Tibial nerve (tissue), 4 donors: ENCODE measurements around the gene DLST. TPM values are rescaled to one million over a fixed set of nuclear protein-coding genes. Genes with fewer than 3 reads are reported as not detected.

Experiments used
- DNase-seq, 2 donors: peaks; one replicate each; pipeline ENCODE4 v3.0.0-alpha.2; 2019; ENCODE audit warnings: low spot score in 2 of 2
- H3K27ac ChIP-seq, 4 donors: fragments of 200-600 bp; sonication (generic) in 3 of 4; one replicate each; pipeline ENCODE4 v1.5.1; 2017 to 2019; ENCODE audit warnings: mild to moderate bottlenecking in 1 of 4
- H3K27me3 ChIP-seq, 2 donors: fragments of 200-600 bp; sonication (generic) in 1 of 2; one replicate each; pipeline versions ENCODE4 v1.5.1 to v1.6.0; 2017 to 2019
- H3K36me3 ChIP-seq, 3 donors: fragments of 200-600 bp; sonication (generic); one replicate each; pipeline ENCODE4 v1.5.1; 2018 to 2019
- H3K4me1 ChIP-seq, 4 donors: fragments of 200-600 bp; sonication (generic) in 3 of 4; one replicate each; pipeline ENCODE4 v1.5.1; 2017 to 2019
- H3K4me3 ChIP-seq, 4 donors: fragments of 200-600 bp; sonication (generic) in 3 of 4; one replicate each; pipeline ENCODE4 v1.5.1; 2017 to 2019; ENCODE audit warnings: mild to moderate bottlenecking in 1 of 4, moderate library complexity in 1 of 4
- H3K9me3 ChIP-seq, 4 donors: fragments of 200-600 bp; sonication (generic) in 3 of 4; one replicate each; pipeline ENCODE4 v1.5.1; 2017 to 2019
- EP300 ChIP-seq, 2 donors: sonication (generic); formaldehyde crosslinking; IDR thresholded peaks; one replicate each; pipeline ENCODE4 v1.6.1; 2017; ENCODE audit warnings: antibody characterized with exemption in 2 of 2, mild to moderate bottlenecking in 1 of 2
- POLR2A ChIP-seq, 2 donors: fragments of 450-650 bp; IDR thresholded peaks; one replicate each; pipeline ENCODE4 v1.6.1; 2017; ENCODE audit warnings: antibody characterized with exemption in 2 of 2, mild to moderate bottlenecking in 2 of 2, moderate library complexity in 2 of 2
- WGBS, 2 donors: methylation state at CpG; one replicate each; pipeline ENCODE4 v1.1.5; 2018; 5-methylcytosine and 5-hydroxymethylcytosine counted together
- total RNA-seq, 4 donors: library from RNA; depleted of rRNA; stranded (reverse); fragments of >200 nt; gene quantifications; one replicate each; pipeline ENCODE4 v1.1.0, GENCODE V29; 2016
- TF ChIP-seq, protein P1 (sequence below), 5 experiments: fragments of 200-600 bp in 3 of 5; fragments of 450-650 bp in 2 of 5; sonication (generic) in 3 of 5; IDR thresholded peaks; one replicate each; pipeline ENCODE4 v1.5.1; 2016 to 2019; ENCODE audit warnings: antibody characterized with exemption in 5 of 5, mild to moderate bottlenecking in 3 of 5, moderate library complexity in 2 of 5

DLST gene
- total RNA-seq, 4 donors from 2014 or later = 73.5 to 94.8 (median 87.2) TPM

DNA sequence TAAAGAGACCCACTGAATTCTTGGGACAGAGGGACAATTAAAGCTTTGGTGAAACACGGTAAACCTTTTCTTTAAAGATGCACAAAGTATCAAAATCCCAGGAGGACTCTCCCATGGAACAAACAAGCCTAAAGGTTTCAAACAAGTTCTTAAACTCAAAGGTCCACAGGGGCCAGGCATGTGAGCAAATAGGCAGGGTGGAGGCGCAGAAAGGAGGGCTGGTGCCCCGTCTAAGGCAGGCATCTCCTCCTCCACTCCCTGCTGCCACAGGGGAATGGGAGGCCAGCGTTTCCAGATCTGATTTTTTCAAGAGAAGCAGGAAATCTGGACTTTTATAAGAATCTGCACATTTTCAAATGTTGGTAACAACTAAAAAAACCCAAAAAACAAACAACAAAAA, 33.7 kb downstream of the DLST start:
- Histone ChIP-seq H3K27me3 (no peaks in the 10 kb centered on the region), H3K27ac (peak overlapping the region in 2 of 4 donors; percentile 71 to 72), H3K4me3 (no peak overlapping the region), H3K36me3 (no peaks in the 10 kb centered on the region), H3K9me3 (no peaks in the 10 kb centered on the region), H3K4me1 (peaks cover 0 to 52% (median 25%) of the 10 kb centered on the region in 4 donors)
- no peak for DNase-seq
- 38 to 73% methylated on average over 4 of the region's 4 CpGs for WGBS, 2 donors
- no peak for TF ChIP-seq POLR2A (IDR thresholded peaks at IDR 0.05)

DNA sequence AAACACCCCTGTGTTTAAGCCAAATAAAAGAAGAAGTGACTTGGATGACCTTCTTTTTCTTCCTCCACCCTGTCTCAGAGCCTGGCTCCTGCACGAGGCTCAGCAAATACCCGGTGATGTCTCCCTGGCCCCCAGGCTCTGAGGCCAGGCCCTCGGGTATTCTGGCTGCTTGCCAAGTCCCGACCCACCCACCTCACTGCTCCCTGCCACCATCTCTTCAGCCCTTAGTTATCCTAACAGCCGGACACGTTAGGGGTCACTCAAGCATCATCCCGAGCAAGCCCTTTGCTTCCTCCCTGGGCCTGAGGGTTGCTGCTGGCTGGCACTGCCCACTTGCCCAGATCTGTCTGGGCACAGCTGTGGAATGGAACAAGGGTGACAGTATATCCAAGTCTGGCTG, 34.1 kb downstream of the DLST start:
- peaks cover 0 to 52% (median 25%) of the 10 kb centered on the region in 4 donors for H3K4me1 ChIP-seq
- no peak for DNase-seq
- 25 to 26% methylated on average over 7 of the region's 7 CpGs for WGBS, 2 donors
- no peaks in the 10 kb centered on the region for H3K36me3 ChIP-seq
- no peaks in the 10 kb centered on the region for H3K27me3 ChIP-seq
- H3K27ac ChIP-seq = peak overlapping the region in 2 of 4 donors; percentile 71 to 72
- TF ChIP-seq, protein P1, sequence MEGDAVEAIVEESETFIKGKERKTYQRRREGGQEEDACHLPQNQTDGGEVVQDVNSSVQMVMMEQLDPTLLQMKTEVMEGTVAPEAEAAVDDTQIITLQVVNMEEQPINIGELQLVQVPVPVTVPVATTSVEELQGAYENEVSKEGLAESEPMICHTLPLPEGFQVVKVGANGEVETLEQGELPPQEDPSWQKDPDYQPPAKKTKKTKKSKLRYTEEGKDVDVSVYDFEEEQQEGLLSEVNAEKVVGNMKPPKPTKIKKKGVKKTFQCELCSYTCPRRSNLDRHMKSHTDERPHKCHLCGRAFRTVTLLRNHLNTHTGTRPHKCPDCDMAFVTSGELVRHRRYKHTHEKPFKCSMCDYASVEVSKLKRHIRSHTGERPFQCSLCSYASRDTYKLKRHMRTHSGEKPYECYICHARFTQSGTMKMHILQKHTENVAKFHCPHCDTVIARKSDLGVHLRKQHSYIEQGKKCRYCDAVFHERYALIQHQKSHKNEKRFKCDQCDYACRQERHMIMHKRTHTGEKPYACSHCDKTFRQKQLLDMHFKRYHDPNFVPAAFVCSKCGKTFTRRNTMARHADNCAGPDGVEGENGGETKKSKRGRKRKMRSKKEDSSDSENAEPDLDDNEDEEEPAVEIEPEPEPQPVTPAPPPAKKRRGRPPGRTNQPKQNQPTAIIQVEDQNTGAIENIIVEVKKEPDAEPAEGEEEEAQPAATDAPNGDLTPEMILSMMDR (IDR thresholded peaks at IDR 0.05) = no peak
- TF ChIP-seq EP300 (IDR thresholded peaks at IDR 0.05) (no peak), POLR2A (IDR thresholded peaks at IDR 0.05) (no peak)
- no peaks in the 10 kb centered on the region for H3K9me3 ChIP-seq
- no peak overlapping the region for H3K4me3 ChIP-seq

DNA sequence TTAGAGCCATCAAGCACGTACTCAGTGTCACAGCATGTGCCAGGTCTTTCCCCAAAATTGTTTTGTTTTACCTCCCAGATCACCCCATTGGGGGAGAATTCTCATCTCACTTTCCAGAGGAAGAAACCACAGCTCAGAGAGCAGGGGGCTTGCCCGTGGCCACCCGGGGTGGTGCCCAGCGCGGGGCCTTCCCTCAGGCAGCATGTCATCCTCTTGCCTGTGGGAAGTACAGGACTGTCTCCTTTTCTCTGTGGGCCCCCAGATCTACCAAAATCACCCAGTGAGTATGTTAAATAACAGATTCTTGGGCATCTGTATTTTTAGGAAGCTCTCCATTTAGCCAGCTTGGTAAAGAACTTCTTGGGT, 35.4 kb downstream of the DLST start:
- peak overlapping the region in 3 of 4 donors; percentile 43 to 72 (median 71) for H3K27ac ChIP-seq
- TF ChIP-seq POLR2A (IDR thresholded peaks at IDR 0.05) (no peak), EP300 (IDR thresholded peaks at IDR 0.05) (no peak)
- TF ChIP-seq, protein P1 (IDR thresholded peaks at IDR 0.05) = no peak
- H3K36me3 ChIP-seq = no peaks in the 10 kb centered on the region
- no peaks in the 10 kb centered on the region for H3K27me3 ChIP-seq
- WGBS, 2 donors = 81 to 84% methylated on average over 5 of the region's 5 CpGs
- peaks cover 0 to 52% (median 25%) of the 10 kb centered on the region in 4 donors for H3K4me1 ChIP-seq
- H3K4me3 ChIP-seq = no peak overlapping the region
- H3K9me3 ChIP-seq = no peaks in the 10 kb centered on the region
- no peak for DNase-seq

DNA sequence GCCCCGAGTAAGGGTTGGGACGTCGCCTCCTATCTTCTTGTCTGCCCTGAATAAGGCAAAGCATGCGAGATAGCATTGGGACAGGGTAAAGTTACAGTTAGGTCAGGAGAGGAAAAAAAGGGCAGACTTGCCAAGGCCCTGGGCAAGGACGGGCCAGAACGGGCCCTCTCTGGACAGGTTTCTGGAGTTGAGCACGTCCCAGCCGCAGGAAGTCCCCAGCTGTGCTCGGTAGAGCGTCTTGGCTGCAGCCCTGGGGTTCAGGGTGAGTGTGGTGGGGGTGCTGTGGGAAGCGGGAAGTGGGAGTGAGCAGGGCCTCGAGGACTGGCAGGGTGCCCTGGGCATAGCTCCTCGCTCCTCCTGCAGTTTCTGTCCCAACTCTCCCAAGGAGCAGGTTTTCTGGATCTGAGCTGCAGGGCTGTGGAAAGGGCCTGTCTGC, 35.9 kb downstream of the DLST start:
- TF ChIP-seq, protein P1 (IDR thresholded peaks at IDR 0.05) = no peak
- no peak for TF ChIP-seq POLR2A (IDR thresholded peaks at IDR 0.05)
- TF ChIP-seq EP300 (IDR thresholded peaks at IDR 0.05) = peak in 1 of 2 donors; percentile 11
- peak; percentile 42 to 45 for DNase-seq
- peaks cover 0 to 56% (median 26%) of the 10 kb centered on the region in 4 donors for H3K4me1 ChIP-seq
- 60 to 67% methylated on average over 13 of the region's 13 CpGs for WGBS, 2 donors
- no peak overlapping the region for H3K4me3 ChIP-seq
- no peaks in the 10 kb centered on the region for H3K9me3 ChIP-seq
- H3K27me3 ChIP-seq = no peaks in the 10 kb centered on the region
- H3K36me3 ChIP-seq = no peaks in the 10 kb centered on the region
- H3K27ac ChIP-seq = peak overlapping the region in 3 of 4 donors; percentile 43 to 72 (median 71)

DNA sequence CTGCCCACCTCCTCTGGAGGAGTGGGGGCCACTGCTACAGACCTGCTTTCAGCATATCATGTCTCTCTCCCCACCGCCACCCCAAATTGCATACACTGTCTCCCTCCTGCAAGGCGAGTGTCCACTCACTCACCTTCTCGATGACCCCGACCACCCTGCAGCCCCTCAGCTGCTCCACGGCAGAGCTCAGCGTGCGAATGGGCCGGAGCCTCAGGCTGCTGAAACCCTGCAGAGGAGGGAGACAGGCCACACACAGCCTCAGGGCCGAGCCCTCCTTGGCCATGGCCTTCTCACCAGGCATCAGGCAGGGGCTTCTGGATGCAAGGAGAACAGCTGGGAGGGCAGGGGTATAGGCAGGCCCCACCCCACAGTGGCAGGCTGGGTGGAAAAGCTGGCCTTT, 36.7 kb downstream of the DLST start:
- TF ChIP-seq, protein P1 (IDR thresholded peaks at IDR 0.05) = no peak
- TF ChIP-seq POLR2A (IDR thresholded peaks at IDR 0.05) (no peak), EP300 (IDR thresholded peaks at IDR 0.05) (no peak)
- WGBS, 2 donors = 93 to 97% methylated on average over 9 of the region's 9 CpGs
- no peak for DNase-seq
- Histone ChIP-seq H3K4me1 (peaks cover 0 to 63% (median 29%) of the 10 kb centered on the region in 4 donors), H3K27ac (peak overlapping the region in 1 of 4 donors; percentile 4), H3K4me3 (no peak overlapping the region), H3K9me3 (no peaks in the 10 kb centered on the region), H3K27me3 (no peaks in the 10 kb centered on the region), H3K36me3 (no peaks in the 10 kb centered on the region)
